Measurements from ENCODE around the gene LAMA2.

LAMA2 gene

DNA sequence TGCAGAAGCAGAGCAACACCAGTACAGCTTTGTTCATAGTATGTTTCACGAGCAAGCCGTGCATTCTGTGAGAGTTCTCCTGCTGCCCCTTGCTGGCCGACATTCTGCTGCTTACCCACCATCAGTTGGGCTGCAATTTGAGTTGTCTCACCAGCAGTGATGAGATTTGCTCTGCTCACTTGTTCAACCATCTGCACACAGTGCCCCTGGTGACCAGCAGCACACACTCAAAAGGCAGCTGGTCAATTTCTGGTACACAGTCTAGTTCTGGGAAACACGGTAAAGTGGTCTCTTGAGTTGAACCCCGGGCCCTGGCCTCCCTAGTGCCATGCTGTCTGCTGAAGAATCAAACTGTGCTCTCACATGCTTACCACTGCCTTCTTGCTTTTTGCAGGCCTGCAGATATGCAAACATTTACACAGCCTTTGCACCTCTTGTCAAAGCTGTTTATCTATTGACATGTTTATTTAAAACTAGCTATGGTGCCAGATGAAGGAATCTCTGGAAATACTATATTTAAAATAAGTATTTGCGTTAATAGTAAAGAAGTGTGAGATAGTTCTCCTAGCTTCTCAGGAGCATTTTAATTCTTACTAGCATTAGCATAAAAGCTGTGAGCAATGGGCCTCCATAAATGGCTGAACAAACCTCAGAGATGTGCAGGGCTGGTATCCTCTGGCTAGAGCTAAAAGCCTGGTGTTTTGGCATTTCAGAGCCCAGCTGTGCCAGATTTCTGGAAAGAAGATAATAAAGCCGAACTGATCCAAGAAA, 592.7 kb downstream of the LAMA2 start:
- in situ Hi-C loops (cut with HindIII; ENCODE audit: low sequenced_read_pairs) = no loop called here

DNA sequence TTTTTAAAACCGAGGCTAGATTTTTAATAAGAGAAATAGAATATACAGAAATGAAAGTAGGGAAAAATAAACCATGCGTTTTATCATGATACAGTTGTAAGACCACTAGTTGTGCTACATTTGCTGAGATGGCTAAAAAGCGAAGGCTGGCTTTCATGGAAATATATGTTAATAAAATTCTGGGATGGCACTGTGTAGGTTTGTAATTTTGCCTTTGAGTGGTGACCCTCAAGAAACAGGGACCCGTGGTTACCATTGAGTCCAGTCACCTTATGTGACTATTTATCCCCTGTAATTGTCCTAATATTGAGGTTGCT, 593.3 kb downstream of the LAMA2 start:
- in situ Hi-C loops (cut with HindIII; ENCODE audit: low sequenced_read_pairs) = no loop called here

- in situ Hi-C loops (cut with HindIII; ENCODE audit: low sequenced_read_pairs) = no loop called here
Observed at GRCh38 chr6:129476810-129477209, 593.9 kb downstream of the LAMA2 start.

DNA sequence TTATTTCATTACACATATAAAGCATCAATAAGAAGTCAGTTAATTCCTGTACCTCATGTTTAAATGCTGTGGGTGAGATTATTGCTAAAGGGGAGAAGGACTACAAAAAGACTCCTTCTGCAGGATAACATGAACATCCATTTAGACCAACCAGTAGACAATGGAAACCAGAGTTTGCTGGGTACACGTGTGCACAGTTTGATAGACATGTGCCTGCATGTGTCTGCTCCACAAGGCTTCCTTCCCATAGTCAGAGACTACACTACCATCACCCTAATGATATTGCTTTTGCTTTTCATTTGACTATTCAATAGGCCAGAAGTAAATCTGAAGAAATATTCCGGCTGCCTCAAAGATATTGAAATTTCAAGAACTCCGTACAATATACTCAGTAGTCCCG, 595.4 kb downstream of the LAMA2 start:
- in situ Hi-C loops (cut with HindIII; ENCODE audit: low sequenced_read_pairs) = no loop called here

GRCh38 chr6:129481706-129482105, 598.8 kb downstream of the LAMA2 start:
- in situ Hi-C loops (cut with HindIII; ENCODE audit: low sequenced_read_pairs) = no loop called here

- in situ Hi-C loops (cut with HindIII; ENCODE audit: low sequenced_read_pairs) = no loop called here
Observed at GRCh38 chr6:129485746-129486145, 602.8 kb downstream of the LAMA2 start.

DNA sequence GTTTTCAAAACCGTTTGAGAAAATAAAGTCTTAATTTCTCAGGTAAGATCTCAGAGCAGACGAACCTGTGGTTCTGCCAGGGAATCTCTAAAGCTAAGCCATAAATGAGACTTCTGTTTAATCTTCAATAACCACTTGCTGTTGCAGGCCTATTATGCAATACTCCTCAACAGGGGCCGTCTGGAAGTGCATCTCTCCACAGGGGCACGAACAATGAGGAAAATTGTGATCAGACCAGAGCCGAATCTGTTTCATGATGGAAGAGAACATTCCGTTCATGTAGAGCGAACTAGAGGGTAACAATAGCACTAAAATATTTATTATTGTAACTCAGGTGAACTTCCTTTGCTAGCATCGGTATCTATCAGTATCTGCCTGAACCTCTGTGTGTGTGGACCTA, 603.4 kb downstream of the LAMA2 start:
- in situ Hi-C loops (cut with HindIII; ENCODE audit: low sequenced_read_pairs) = no loop called here

- in situ Hi-C loops (cut with HindIII; ENCODE audit: low sequenced_read_pairs) = no loop called here
Observed at GRCh38 chr6:129488313-129488712, 605.4 kb downstream of the LAMA2 start.

DNA sequence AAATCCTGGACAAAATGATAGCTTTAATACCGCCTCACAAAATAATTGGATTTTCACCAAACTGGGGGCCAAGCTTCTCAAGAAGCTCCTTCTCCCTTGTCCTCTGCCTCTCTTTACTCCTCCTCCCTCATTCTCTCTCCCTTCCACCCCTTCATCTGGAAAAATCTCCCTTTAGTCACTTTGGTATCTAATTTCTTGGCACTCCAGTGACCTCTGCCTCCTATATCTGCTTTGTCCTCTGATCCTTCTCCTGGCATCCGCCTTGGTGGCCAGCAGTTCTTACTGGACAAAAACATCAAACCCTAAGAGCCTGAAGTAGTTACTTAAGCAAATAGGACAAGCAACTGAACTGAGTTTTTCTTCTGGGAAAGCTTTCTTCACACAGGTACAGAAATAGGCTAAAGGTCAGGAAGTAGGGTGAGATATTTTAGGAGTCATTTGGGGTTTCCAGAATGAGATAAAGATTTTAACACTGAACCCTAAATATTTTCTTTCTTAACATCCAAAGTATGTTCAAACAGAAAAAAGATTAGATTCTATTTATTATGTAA, 606.4 kb downstream of the LAMA2 start:
- in situ Hi-C loops (cut with HindIII; ENCODE audit: low sequenced_read_pairs) = no loop called here

GRCh38 chr6:129490521-129491255, 607.8 kb downstream of the LAMA2 start:
- in situ Hi-C loops (cut with HindIII; ENCODE audit: low sequenced_read_pairs) = no loop called here

DNA sequence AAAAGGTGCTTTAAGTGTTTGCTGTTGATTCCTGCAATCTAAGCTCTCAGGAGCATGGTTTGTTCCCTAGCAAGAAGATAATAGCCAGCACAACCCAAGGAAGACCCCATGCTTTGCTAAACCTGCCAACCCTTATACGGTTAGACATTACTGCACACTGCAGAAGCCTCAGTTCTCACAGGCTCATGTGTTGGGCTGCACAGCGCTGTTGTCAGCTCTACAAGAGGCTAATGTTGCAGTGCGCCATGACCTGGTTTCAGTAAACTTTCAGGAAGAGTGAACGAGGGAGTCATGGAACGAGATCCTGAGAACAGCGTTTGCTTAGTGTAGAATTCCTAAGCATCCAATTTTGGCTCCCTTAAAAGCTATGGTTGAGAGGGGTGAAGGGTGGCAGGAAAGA, 608.5 kb downstream of the LAMA2 start:
- in situ Hi-C loops (cut with HindIII; ENCODE audit: low sequenced_read_pairs) = no loop called here

- in situ Hi-C loops (cut with HindIII; ENCODE audit: low sequenced_read_pairs) = no loop called here
Observed at GRCh38 chr6:129492260-129492659, 609.3 kb downstream of the LAMA2 start.

GRCh38 chr6:129493354-129493902, 610.5 kb downstream of the LAMA2 start:
- in situ Hi-C loops (cut with HindIII; ENCODE audit: low sequenced_read_pairs) = no loop called here

DNA sequence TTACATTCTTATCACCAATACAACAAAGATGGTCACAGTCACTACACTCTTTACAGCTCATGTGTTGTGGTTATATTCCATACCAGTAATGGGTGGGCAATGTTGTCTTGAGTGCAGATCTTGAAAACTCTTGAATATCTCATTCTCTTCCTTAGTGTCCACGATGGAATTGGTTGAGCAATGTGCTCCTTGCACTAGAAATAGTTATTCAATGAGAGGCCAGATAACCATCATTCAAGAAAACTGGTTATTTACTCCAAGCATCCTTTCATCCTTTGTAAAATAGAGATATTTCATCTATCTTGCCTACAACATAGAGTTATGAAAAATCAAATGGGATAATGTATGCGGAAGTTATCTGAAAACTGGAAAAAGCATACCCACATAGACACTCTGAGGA, 611.2 kb downstream of the LAMA2 start:
- in situ Hi-C loops (cut with HindIII; ENCODE audit: low sequenced_read_pairs) = no loop called here

DNA sequence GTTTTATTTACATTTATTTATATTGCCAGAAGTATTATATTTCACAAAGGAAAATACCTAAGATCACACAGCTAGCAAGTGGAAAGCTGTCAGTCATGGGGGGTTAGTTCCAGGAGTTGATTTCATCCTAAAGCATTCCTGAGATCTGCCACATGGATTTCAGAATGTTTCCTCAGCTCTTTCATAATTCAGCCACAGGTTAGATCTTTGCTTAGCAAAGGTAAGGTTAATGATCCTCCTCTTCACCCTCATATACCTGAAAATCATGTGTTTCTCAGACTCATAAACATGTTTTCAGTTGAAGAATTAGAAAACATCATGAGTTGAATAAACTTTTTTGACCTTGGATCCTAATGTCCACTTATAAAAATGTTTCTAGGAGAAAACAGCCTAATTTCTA, 611.6 kb downstream of the LAMA2 start:
- in situ Hi-C loops (cut with HindIII; ENCODE audit: low sequenced_read_pairs) = no loop called here

DNA sequence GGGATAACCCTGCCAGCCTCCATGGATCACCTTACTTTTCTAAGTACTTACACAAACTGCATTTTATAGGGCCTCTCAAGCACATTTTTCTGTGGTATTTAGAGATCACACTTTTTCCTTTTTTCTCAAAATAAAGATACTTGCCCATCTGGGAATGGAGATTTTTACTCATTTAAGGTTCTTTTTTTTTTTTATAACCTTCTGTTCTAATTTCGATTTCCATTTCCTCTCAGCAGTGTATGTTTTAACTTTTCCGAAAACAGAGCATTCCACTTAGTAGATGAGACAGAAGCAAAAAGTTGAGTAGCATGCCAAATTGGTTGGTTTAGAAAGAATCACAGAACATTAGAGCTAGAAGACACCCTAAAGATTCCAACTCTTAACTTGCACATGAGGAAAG, 612.7 kb downstream of the LAMA2 start:
- in situ Hi-C loops (cut with HindIII; ENCODE audit: low sequenced_read_pairs) = no loop called here

DNA sequence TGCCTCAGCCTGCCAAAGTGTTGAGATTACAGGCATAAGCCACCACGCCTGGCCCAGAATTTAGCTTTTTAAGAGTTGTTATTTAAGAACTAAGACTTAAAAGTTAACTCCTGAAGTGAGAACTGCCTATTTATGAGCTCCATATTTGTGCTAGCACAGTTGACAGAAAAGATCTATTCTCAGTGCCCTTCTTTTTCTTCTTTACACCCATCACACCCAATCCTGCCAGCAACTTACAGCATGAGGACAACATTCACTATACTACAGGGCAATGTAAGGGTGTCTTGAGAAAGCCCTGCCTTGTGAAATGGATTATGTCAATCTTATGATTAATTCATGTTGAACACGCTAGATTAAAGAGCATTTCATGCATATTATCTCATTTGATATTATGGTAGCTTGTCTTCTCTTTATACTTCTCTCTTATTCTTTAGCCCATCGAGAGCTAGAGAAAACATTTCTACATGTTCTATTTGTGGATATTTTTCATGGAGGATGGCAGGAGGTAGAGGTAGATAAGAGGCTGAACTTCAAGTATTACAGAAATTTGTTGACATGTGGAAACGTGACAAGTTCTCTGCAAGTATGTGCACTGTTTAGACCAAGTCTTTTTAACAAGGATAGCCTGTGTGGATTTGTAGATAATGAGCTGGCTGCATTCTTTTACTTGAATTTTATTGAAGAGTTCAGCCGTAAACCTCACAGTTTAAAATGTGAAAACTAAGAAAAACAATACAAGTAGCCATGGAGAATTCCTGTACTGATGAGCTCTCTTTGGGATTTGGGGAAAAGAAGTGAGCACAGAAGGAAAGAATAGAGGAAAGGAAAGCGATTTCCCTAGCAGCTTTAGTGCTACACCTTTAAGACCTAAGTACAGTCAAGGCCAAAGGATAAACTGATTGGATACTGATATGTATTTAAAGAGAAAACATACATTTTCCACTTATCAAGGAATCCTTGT, 614.8 kb downstream of the LAMA2 start:
- in situ Hi-C loops (cut with HindIII; ENCODE audit: low sequenced_read_pairs) = no loop called here

GRCh38 chr6:129498541-129498940, 615.6 kb downstream of the LAMA2 start:
- in situ Hi-C loops (cut with HindIII; ENCODE audit: low sequenced_read_pairs) = no loop called here

GRCh38 chr6:129498950-129499842, 616.3 kb downstream of the LAMA2 start:
- in situ Hi-C loops (cut with HindIII; ENCODE audit: low sequenced_read_pairs) = no loop called here

- in situ Hi-C loops (cut with HindIII; ENCODE audit: low sequenced_read_pairs) = no loop called here
Observed at GRCh38 chr6:129499843-129500219, 616.9 kb downstream of the LAMA2 start.
